GM23338 (cell line): ENCODE results near the gene RC3H2. TPM values are rescaled to one million over a fixed set of nuclear protein-coding genes. Genes with fewer than 3 reads are reported as not detected.

Experiments
- ATAC-seq: fragments of 200-7000 bp; cut with Tn5 transposase; 3 replicates; pipeline ENCODE4 v1.9.1; 2020
- DNase-seq: peaks from one replicate; pipeline ENCODE4 v3.0.0-alpha.2; 2015; ENCODE audit warnings: low spot score
- H2AFZ ChIP-seq: fragments of 200-600 bp; sonication (generic); 2 replicates; pipeline ENCODE4 v1.8.0; 2016; ENCODE audit warnings: antibody characterized with exemption, mild to moderate bottlenecking, moderate library complexity
- H3F3A ChIP-seq: fragments of 200-600 bp; sonication (generic); replicated peaks from 2 replicates; pipeline ENCODE4 v1.8.0; 2017; ENCODE audit warnings: antibody characterized with exemption, mixed run types, low read depth
- H3K27ac ChIP-seq: fragments of 200-600 bp; sonication (generic); 2 replicates; pipeline ENCODE4 v1.6.1; 2016; ENCODE audit warnings: low read depth
- H3K27me3 ChIP-seq: fragments of 200-600 bp; sonication (generic); 2 replicates; pipeline ENCODE4 v1.8.0; 2016; ENCODE audit warnings: mild to moderate bottlenecking, mixed run types, moderate library complexity; ENCODE audit not compliant: insufficient read depth
- H3K36me3 ChIP-seq: fragments of 200-600 bp; sonication (generic); 2 replicates; pipeline ENCODE4 v1.8.0; 2016; ENCODE audit warnings: mild to moderate bottlenecking; ENCODE audit not compliant: insufficient read depth
- H3K4me1 ChIP-seq: fragments of 200-600 bp; sonication (generic); 2 replicates; pipeline ENCODE4 v1.8.0; 2016; ENCODE audit warnings: mild to moderate bottlenecking, moderate library complexity; ENCODE audit not compliant: insufficient read depth
- H3K4me2 ChIP-seq: fragments of 200-600 bp; sonication (generic); 2 replicates; pipeline ENCODE4 v1.7.1; 2017; ENCODE audit warnings: mixed run types
- H3K4me3 ChIP-seq: fragments of 200-600 bp; sonication (generic); 2 replicates; pipeline ENCODE4 v1.6.1; 2016; ENCODE audit warnings: mixed run types
- H3K79me2 ChIP-seq: fragments of 200-600 bp; sonication (generic); replicated peaks from 2 replicates; pipeline ENCODE4 v1.8.0; 2017; ENCODE audit warnings: mild to moderate bottlenecking; ENCODE audit not compliant: insufficient read depth
- H3K9me2 ChIP-seq: fragments of 200-600 bp; sonication (generic); 2 replicates; pipeline ENCODE4 v1.8.0; 2017; ENCODE audit not compliant: insufficient read depth
- H4K20me1 ChIP-seq: fragments of 200-600 bp; sonication (generic); replicated peaks from 2 replicates; pipeline ENCODE4 v1.8.0; 2017; ENCODE audit warnings: mild to moderate bottlenecking; ENCODE audit not compliant: insufficient read depth
- H3K27ac Mint-ChIP-seq: 2 replicates; pipeline ENCODE4 v1.8.0; 2020; ENCODE audit warnings: inconsistent platforms, mild to moderate bottlenecking, moderate library complexity, mixed read lengths
- H3K27me3 Mint-ChIP-seq: 3 replicates; pipeline ENCODE4 v1.8.0; 2022; ENCODE audit warnings: low read depth, mild to moderate bottlenecking, moderate library complexity, mixed read lengths, inconsistent platforms; ENCODE audit not compliant: insufficient read depth, poor library complexity
- H3K36me3 Mint-ChIP-seq: 3 replicates; pipeline ENCODE4 v1.8.0; 2021; ENCODE audit warnings: low read depth, mild to moderate bottlenecking, inconsistent platforms, moderate library complexity, mixed read lengths
- H3K4me1 Mint-ChIP-seq: 3 replicates; pipeline ENCODE4 v1.8.0; 2020; ENCODE audit warnings: mild to moderate bottlenecking, inconsistent platforms, mixed read lengths
- H3K4me3 Mint-ChIP-seq: 3 replicates; pipeline ENCODE4 v1.8.0; 2021; ENCODE audit warnings: moderate library complexity, mild to moderate bottlenecking, inconsistent platforms, mixed read lengths
- H3K9me3 Mint-ChIP-seq: 3 replicates; pipeline ENCODE4 v1.8.0; 2020; ENCODE audit warnings: moderate library complexity, mild to moderate bottlenecking, inconsistent platforms, mixed read lengths
- CREB1 ChIP-seq: fragments of 250-450 bp; sonication (Bioruptor Pico); IDR thresholded peaks from 2 replicates; pipeline ENCODE4 v1.5.0; 2020; ENCODE audit warnings: low read depth, mild to moderate bottlenecking, moderate library complexity
- EZH2 ChIP-seq: fragments of 200-600 bp; sonication (generic); IDR thresholded peaks from one replicate; pipeline ENCODE4 v1.8.0; 2017; ENCODE audit warnings: antibody characterized with exemption, mild to moderate bottlenecking, low read depth; ENCODE audit not compliant: unreplicated experiment
- EZH2phosphoT487 ChIP-seq: fragments of 200-600 bp; sonication (generic); IDR thresholded peaks from one replicate; pipeline ENCODE4 v1.8.1; 2018; ENCODE audit warnings: antibody characterized with exemption; ENCODE audit not compliant: unreplicated experiment
- JUNB ChIP-seq: IDR thresholded peaks from one replicate; pipeline ENCODE4 v1.6.1; 2016; ENCODE audit warnings: antibody characterized with exemption; ENCODE audit not compliant: unreplicated experiment
- NANOG ChIP-seq: IDR thresholded peaks from 2 replicates; pipeline ENCODE4 v1.6.1; 2016; ENCODE audit warnings: antibody characterized with exemption, borderline replicate concordance
- POLR2AphosphoS5 ChIP-seq: IDR thresholded peaks from 2 replicates; pipeline ENCODE4 v1.6.1; 2016; ENCODE audit warnings: antibody characterized with exemption, low read depth
- STAT1 ChIP-seq: IDR thresholded peaks from one replicate; pipeline ENCODE4 v1.6.1; 2016; ENCODE audit warnings: antibody characterized with exemption; ENCODE audit not compliant: unreplicated experiment
- ZNF114 ChIP-seq: fragments of 250-450 bp; sonication (Bioruptor Pico); IDR thresholded peaks from 2 replicates; pipeline ENCODE4 v1.5.0; 2020; ENCODE audit warnings: mild to moderate bottlenecking, moderate library complexity
- ZNF331 ChIP-seq: fragments of 250-450 bp; sonication (Bioruptor Pico); IDR thresholded peaks from 2 replicates; pipeline ENCODE4 v1.5.0; 2020; ENCODE audit warnings: low read depth, mild to moderate bottlenecking, moderate library complexity
- ZNF462 ChIP-seq: fragments of 250-450 bp; sonication (Bioruptor Pico); IDR thresholded peaks from 2 replicates; pipeline ENCODE4 v1.5.0; 2020; ENCODE audit warnings: mild to moderate bottlenecking, moderate library complexity
- polyA plus RNA-seq: library from polyadenylated mRNA; unstranded; fragments of >200 nt; fragmentation: Nextera tagmentation; extraction: Ambion mirVana; gene quantifications from 2 replicates; pipeline ENCODE4 v1.2.1, GENCODE V29; 2016
- total RNA-seq: library from RNA; depleted of rRNA; stranded (reverse); fragments of >200 nt; shearing (Covaris generic); gene quantifications from 2 replicates; pipeline ENCODE4 v1.2.3, GENCODE V29; 2014
- TF ChIP-seq, protein P1 (sequence below): IDR thresholded peaks from 2 replicates; pipeline ENCODE4 v1.6.1; 2016; ENCODE audit warnings: antibody characterized with exemption
- TF ChIP-seq, protein P2 (sequence below), 2 experiments: fragments of 200-600 bp in 1 of 2; sonication (generic) in 1 of 2; conservative IDR thresholded peaks; 2 replicates each; pipeline versions ENCODE4 v1.5.1 to v1.6.1; 2016 to 2017; ENCODE audit warnings: antibody characterized with exemption in 2 of 2, low read depth in 2 of 2, mild to moderate bottlenecking in 2 of 2, moderate library complexity in 1 of 2
- TF ChIP-seq, protein P3 (sequence below): IDR thresholded peaks from one replicate; pipeline ENCODE4 v1.6.1; 2018; ENCODE audit warnings: antibody characterized with exemption; ENCODE audit not compliant: unreplicated experiment

RC3H2 gene
- total and polyA plus RNA-seq, 2 experiments from 2014 or later, result 24.9 to 37.5 TPM

DNA sequence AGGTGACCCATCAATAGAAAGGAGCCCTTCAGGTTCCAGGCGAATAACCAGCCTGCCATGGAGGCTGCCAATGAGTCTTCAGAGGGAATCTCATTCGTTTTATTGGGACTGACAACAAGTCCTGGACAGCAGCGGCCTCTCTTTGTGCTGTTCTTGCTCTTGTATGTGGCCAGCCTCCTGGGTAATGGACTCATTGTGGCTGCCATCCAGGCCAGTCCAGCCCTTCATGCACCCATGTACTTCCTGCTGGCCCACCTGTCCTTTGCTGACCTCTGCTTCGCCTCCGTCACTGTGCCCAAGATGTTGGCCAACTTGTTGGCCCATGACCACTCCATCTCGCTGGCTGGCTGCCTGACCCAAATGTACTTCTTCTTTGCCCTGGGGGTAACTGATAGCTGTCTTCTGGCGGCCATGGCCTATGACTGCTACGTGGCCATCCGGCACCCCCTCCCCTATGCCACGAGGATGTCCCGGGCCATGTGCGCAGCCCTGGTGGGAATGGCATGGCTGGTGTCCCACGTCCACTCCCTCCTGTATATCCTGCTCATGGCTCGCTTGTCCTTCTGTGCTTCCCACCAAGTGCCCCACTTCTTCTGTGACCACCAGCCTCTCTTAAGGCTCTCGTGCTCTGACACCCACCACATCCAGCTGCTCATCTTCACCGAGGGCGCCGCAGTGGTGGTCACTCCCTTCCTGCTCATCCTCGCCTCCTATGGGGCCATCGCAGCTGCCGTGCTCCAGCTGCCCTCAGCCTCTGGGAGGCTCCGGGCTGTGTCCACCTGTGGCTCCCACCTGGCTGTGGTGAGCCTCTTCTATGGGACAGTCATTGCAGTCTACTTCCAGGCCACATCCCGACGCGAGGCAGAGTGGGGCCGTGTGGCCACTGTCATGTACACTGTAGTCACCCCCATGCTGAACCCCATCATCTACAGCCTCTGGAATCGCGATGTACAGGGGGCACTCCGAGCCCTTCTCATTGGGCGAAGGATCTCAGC lies 104.8 kb downstream of the RC3H2 start, which contains the start of gene OR1K1:
OR1K1 (plus strand) TSS at position 58 of the 995 bp plus-strand sequence; CDS start at position 58, 0 bp downstream.
- H3K27ac ChIP-seq, result no peak within 1 kb of the TSS
- no peaks in the 10 kb centered on the region for H3K27me3 ChIP-seq
- Mint-ChIP-seq H3K27ac (no peak within 1 kb of the TSS), H3K4me1 (no peaks in the 10 kb centered on the region), H3K36me3 (peaks cover 10% of the 10 kb centered on the region), H3K4me3 (no peak within 1 kb of the TSS), H3K27me3 (peaks cover 1% of the 10 kb centered on the region), H3K9me3 (peaks cover 85% of the 10 kb centered on the region)
- H3K4me2 ChIP-seq, result no peak within 1 kb of the TSS
- no peaks in the 10 kb centered on the region for H3K36me3 ChIP-seq
- TF ChIP-seq, protein P1, sequence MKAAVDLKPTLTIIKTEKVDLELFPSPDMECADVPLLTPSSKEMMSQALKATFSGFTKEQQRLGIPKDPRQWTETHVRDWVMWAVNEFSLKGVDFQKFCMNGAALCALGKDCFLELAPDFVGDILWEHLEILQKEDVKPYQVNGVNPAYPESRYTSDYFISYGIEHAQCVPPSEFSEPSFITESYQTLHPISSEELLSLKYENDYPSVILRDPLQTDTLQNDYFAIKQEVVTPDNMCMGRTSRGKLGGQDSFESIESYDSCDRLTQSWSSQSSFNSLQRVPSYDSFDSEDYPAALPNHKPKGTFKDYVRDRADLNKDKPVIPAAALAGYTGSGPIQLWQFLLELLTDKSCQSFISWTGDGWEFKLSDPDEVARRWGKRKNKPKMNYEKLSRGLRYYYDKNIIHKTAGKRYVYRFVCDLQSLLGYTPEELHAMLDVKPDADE, result no peak
- TF ChIP-seq CREB1 (no peak), EZH2phosphoT487 (no peak), POLR2AphosphoS5 (no peak), ZNF462 (CRISPR knock-in tag) (no peak), ZNF114 (no peak), EZH2 (no peak), STAT1 (no peak), NANOG (no peak), ZNF331 (no peak), JUNB (no peak)
- TF ChIP-seq, protein P2, sequence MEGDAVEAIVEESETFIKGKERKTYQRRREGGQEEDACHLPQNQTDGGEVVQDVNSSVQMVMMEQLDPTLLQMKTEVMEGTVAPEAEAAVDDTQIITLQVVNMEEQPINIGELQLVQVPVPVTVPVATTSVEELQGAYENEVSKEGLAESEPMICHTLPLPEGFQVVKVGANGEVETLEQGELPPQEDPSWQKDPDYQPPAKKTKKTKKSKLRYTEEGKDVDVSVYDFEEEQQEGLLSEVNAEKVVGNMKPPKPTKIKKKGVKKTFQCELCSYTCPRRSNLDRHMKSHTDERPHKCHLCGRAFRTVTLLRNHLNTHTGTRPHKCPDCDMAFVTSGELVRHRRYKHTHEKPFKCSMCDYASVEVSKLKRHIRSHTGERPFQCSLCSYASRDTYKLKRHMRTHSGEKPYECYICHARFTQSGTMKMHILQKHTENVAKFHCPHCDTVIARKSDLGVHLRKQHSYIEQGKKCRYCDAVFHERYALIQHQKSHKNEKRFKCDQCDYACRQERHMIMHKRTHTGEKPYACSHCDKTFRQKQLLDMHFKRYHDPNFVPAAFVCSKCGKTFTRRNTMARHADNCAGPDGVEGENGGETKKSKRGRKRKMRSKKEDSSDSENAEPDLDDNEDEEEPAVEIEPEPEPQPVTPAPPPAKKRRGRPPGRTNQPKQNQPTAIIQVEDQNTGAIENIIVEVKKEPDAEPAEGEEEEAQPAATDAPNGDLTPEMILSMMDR (conservative IDR thresholded peaks at IDR 0.05; ENCODE audit: low read depth in 2 of 2), result no peak
- TF ChIP-seq, protein P3, sequence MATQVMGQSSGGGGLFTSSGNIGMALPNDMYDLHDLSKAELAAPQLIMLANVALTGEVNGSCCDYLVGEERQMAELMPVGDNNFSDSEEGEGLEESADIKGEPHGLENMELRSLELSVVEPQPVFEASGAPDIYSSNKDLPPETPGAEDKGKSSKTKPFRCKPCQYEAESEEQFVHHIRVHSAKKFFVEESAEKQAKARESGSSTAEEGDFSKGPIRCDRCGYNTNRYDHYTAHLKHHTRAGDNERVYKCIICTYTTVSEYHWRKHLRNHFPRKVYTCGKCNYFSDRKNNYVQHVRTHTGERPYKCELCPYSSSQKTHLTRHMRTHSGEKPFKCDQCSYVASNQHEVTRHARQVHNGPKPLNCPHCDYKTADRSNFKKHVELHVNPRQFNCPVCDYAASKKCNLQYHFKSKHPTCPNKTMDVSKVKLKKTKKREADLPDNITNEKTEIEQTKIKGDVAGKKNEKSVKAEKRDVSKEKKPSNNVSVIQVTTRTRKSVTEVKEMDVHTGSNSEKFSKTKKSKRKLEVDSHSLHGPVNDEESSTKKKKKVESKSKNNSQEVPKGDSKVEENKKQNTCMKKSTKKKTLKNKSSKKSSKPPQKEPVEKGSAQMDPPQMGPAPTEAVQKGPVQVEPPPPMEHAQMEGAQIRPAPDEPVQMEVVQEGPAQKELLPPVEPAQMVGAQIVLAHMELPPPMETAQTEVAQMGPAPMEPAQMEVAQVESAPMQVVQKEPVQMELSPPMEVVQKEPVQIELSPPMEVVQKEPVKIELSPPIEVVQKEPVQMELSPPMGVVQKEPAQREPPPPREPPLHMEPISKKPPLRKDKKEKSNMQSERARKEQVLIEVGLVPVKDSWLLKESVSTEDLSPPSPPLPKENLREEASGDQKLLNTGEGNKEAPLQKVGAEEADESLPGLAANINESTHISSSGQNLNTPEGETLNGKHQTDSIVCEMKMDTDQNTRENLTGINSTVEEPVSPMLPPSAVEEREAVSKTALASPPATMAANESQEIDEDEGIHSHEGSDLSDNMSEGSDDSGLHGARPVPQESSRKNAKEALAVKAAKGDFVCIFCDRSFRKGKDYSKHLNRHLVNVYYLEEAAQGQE, result no peak
- H3K4me3 ChIP-seq, result no peak within 1 kb of the TSS
- DNase-seq (no peak), ATAC-seq (no peak)
- H4K20me1 ChIP-seq, result no peaks in the 10 kb centered on the region
- no peaks in the 10 kb centered on the region for H3K79me2 ChIP-seq
- no peaks in the 10 kb centered on the region for H3F3A ChIP-seq
- H2AFZ ChIP-seq, result no peak within 1 kb of the TSS
- no peaks in the 10 kb centered on the region for H3K9me2 ChIP-seq
- no peaks in the 10 kb centered on the region for H3K4me1 ChIP-seq
